Stimulated activated CD8-positive, alpha-beta memory T cell treated with anti-CD3 and anti-CD28 coated beads, Interleukin-4, amount 100 ng/mL, for 4 hours (primary cell): ENCODE measurements around the gene RNF4.
"Not testable (repeated sequence)": the region's sequence is repeated elsewhere in the genome, so short reads cannot be mapped to it uniquely, and the experiment has no call there.

Experiments used
- DNase-seq, 2 donors: peaks; one replicate each; pipeline ENCODE4 v3.0.0-alpha.2; 2020; ENCODE audit warnings: low read depth in 2 of 2, low spot score in 1 of 2

RNF4 gene

DNA sequence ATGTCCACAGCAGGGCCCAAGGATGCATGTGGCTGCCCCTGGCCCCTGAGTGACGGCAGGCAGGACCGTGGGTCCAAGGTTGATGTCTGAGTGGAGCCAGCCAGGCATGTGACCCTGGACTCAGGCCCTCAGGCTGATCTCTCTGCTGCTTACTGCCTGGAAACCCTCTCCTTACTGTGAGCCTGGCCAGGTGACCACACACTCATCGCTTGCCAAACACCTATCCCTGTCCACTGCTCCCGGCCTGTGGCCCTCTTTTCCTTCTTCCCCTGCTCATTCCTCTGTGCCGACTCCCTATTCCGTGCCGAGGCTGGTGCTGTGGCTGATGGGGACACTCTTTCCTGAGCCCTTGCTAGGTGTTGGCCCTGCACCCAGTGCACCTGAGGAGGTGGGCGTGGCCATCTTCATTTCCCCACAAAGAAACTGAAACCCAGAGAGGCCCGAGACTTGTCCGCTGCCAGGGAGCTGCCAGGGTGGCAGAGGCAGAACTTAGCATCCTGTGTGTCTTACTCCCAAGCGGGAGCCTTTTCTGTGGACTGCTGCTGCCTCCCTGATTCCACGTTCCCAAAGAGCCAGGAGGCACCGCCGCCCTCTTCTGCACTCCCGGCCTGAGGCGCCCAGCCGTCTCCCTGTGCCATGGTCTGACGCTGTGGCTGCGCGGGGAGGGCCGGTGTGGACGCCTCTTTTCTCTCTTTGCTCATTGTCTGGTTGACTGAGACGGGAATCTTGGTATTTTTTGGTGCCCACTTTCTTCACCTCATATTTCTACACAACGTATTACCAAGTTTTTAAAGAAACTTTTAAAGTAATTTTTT lies 11.2 kb upstream of the RNF4 start:
- DNase-seq: no peak

DNA sequence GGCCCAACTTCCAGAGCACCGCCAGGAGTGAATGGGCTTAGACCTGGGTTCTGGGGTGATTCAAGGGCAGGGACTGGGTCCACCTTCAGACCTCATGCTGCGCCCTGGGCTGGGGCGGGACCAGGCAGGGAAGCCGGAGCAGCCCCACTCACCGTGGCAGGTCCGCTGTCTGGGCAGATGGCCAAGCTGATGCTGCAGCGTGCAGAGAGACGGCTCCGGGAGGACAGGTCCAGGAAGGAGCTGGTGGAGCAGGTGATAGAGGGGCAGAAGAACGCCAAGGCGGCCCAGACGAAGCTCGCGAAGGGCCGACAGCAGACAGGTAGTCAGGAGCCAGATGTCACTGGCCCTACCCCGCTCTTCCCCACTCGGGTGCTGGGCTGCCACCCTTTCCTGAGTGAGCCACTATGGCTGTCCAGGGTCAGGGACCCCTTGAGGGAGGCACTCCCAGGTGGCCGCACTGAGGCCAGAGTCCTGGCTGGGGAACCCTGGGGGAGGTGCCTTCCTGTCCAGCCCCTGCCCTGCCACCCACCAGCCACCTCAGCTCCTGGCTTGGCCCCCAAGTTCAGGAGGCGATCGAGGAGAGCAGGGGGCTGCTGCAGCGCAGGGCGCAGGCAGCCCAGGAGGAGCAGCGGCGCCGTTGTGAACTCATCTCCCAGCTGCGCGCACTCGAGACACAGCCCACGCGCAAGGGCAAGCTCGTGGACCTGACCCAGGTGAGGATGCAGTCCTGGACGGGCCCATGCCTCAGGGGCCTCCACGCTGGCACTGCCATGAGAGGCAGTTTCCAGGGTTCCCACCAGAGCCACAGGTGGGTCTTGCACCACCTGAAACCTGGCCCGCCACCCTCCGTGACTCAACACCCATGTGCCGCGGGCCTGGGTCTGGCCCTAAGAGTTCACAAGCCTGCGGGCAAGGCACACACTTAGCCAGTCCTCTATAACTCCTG lies 10.1 kb upstream of the RNF4 start:
- DNase-seq: no peak

DNA sequence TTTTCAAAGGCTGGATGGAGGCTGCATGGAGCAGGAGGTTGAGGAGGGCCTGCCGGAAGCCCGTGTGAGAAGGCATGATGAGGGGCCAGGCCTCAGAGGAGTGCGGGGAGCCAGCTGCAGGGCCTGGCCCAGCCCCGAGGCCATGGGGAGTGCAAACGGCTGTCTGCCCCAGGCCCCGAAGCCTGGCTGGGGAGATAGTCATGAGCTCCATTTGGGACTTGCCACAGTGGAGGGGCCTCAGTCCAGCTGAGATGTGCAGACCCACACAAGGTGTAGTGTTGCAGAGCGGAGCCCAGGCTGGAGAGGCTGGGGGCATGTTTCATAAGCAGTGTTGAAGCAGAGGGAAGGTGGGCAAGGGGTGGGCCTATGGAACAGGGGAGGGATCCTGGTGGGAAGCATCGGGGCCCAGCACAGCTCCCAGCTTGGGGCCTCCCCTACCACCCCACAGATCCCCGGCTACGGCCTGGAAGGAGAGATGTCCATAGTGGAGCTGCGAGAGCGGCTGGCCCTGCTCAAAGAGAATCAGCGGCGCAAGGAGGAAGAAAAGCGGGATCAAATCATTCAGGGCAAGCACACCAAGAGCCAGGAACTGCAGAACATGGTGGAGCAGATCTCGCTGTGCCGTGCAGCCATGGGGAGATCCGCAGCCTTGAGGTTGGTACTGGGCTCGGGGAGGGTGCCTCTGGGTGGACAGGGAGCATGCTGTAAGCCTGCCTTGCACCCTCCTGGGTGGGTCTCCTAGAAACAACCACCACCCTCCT lies 9.1 kb upstream of the RNF4 start:
- DNase-seq: no peak

DNA sequence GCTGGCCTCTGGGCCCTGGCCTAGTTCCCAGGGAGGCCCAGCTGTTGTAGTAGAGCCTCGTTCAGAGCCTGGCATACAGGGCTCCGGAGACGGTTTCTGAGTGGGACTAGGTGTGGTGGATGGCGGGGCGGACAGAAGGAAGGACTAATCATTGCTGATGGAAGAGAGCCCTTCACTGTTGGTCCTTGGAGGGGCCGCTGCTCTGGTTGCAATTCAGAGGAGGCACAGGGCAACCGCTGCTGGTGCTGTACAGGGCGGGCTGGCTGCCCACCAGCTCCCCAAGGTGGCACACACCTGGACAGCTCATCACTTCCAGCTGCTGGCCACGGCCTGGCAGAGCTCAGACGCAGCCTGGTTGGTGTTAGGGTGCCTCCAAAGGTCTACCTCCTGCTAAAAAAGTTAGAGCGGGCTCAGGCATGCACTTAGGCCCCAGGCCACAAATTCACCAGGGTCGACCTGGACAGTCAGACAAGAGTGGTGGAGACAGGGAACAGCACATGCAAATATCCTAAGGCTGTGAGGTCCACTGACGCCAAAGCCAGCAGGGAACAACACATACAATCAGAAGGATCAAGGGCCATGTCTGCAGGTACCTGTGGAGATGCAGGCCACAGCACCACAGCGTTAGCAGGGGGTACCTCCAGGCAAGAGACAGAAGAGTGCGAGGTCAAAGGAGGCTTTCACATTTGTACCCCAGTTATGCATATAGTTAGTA lies 7.5 kb upstream of the RNF4 start:
- DNase-seq: no peak

DNA sequence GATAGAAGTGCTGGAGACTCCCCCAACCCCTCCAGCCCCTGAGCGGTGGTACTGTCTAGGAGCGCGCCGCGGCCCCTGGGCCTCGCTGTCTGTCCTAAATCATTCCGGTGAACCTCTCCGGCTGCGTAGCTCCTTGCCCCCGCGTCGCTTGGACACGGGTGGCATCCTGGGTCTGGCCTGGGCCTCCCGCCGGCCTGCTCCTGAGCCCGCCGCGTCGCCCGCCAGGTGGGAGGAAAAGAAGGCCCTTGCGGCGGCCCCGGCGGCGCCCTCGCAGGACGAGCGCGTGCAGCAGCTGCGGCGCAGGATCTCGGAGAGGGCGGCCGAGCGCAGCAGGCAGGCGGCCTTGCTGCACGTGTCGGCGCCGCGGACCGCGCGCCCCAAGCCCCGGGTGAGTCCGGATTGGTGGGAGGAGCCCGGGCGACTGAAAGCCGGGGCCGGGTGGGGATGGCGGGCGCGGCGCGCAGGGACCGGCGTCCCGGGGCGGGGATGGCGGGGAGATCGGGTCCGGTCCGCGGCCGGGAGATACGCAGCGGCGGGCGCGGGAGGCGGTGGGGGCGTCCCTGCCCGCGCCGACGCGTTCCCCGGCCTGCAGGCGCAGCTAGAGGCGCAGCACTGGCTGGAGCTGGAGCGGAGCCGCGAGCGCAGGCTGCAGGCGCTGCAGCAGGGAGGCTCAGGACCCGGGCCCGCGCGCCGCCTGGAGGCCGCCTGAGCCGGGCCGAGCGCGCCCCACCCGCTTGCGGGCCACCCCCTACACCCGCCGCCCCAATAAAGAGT lies 6.5 kb upstream of the RNF4 start:
- peak in 1 of 2 donors; percentile 37 for DNase-seq

DNA sequence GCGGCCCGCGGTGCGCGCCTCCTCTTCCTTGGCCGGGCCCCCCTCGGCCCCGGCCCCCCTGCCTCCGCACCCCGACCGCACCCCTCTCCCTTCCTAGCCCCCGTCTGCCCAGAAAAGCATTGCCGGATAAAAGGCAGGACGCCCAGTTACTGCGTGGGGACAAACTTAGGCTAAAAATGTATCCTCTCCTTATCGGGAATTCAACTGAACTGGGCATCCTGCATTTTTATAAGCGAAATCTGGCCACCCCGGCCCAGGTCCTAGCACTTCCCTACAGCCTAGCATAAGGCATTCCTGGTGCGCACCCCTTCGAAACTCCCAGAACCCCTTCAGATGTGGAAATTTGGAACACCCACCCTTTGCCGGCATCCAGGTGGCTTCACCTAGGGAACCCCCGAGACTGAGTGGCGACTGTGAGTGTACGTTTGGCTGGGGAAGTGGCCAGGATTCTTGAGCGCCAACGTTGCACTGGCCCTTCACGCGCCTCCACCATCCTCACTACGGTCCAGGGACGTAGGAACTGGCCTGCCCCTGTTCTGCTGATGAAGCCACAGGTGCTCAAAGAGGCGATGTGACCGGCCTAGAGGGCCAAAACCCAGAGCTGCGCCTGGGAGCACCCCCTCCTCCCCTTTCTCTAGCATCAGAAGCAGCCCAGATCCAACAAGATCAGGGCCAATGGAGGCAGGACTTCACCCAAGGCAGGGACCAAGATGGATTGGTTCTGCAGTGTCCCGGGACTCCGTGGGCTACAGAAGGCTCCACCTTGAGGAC lies 5.7 kb upstream of the RNF4 start:
- no peak for DNase-seq

DNA sequence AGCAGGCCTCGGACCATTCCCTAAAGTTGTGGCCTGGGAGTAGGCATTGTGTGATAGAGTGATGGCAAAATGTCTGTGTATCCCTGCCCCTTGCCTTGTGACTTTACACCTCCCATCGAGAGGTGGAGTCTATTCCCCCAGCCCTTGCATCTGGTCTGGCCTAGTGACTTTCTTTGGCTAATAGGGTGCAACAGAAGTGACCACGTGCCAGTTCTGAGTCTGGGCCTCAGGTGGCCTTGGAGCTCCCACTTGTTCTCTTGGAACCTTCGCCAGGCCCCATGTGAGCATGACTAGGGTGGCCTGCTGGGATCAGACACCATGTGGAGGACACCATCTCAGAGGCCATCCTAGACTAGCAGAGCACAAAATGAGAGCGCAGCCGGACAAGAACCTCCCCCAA lies 3.9 kb upstream of the RNF4 start:
- no peak for DNase-seq

DNA sequence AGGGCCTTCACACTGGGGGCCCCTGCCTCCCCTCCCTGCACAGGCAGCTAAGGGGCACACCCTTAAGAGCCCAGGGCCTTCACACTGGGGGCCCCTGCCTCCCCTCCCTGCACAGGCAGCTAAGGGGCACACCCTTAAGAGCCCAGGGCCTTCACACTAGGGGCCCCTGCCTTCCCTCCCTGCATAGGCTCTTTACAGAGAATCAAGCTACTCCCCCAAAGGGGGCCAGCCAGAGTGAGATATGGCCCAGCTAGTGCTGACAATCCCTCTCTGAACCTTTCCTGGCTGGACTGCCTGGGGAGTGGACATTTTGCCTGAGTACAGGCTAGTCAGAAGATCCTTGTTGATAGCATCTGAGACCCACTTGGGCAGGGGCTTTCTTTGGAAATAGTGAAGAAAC lies 3.4 kb upstream of the RNF4 start:
- DNase-seq: not testable (repeated sequence)

DNA sequence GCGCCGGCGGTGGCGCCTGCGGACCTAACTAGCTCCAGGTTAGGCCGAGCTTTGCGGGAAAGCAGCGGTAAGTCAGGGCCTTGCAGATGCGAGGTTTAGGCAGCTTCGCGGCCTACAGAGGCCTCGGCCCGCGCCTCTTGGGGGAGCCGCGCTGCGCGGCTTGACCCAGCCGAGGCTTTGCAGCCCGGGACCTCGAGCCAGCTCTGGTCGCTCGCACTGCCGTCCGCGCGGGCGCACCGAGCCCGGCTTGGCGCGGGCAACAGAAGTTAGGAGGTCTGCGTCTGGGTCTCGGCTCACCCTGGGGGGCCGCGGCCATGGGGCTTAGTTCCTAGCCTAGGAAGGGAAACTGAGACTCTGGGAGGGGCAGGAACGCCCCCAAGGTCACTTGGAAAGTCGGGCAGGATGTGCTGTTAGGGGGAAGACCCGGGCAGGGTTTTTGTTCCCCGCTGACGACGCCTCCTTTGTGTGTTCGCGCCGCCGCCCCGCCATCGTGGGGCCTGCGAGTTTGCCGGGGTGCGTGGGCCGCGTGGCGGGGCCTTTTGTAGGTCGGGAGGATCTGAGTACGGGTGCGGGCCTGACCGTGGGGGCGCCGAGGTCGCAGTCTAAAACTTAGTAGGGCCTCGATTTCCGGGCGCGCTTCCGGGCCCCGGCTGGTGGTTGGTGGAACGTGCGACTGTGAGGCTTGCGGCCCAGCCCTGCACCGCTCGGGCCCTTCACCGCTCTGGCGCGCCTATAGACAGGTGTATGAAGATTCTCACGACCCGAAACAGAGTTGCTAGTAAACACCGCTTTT lies 482 bp downstream of the RNF4 start:
- DNase-seq: peak; percentile 41 to 55

DNA sequence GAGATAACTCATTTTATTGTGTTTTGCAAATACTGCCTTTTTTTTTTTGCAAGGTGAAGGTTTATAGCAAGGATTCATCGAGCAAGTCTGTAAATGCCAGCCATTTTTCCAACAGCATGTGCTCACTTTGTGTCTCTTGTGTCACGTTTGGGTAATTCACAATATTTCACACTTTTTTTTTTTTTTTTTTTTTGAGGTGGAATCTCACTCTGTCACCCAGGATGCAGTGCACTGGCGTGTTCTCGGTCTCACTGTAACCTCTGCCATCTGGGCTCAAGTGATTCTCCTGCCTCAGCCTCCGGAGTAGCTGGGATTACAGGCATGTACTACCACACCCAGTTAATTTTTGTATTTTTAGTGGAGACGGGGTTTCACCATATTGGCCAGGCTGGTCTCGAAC lies 1.9 kb downstream of the RNF4 start:
- DNase-seq: no peak

DNA sequence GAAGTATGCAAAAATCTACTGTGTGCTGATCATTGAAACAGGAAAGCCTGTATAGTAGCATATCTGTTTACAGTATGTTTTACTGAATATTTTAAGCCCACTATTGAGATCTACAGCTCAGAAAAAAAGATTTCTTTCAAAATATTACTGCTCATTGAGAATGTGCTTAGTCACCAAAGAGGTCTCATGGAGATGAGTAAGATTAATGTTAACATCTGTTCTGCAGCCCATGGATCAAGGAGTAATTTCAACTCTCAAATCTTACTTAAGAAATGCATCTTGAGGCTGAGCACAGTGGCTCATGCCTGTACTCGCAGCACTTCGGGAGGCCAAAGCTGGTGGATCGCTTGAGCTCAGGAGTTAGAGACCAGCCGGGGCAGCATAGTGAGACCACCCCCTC lies 3.3 kb downstream of the RNF4 start:
- no peak for DNase-seq

DNA sequence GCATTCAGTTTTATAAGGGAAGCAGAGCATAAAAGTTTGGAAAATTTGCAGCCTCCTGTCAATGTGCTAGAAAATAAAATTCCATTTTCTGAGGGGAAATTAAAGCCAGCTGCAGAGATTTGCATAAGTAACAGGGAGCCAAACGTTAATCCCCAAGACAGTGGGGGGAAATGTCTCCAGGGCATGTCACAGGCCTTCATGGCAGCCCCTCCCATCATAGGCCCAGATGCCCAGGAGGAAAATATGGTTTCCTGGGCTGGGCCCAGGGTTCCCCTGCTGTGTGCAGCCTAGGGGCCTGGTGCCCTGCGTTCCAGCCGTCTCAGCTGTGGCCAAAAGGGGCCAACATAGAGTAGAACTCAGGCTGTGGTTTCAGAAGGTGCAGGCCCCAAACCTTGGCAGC lies 9.3 kb downstream of the RNF4 start:
- no peak for DNase-seq

DNA sequence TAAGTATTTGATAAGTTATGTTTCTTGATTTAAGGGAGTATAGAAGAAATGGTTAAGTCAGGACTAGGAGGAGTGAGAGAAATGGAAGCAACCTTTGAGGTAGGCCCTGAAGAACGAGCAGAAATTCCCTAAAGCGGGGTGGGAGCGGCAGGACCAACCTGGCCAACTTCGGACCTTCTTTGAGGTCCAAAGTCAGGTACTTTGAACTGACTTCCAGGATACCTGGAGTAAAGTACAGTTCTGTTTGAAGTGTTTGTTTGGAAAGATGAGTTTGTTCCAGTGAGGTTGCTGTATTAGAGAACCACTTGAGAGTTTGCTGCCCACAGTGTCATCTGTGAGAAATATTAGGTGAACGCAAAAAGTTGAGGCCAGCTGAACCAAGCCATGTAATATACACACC lies 11.7 kb downstream of the RNF4 start:
- DNase-seq: no peak

DNA sequence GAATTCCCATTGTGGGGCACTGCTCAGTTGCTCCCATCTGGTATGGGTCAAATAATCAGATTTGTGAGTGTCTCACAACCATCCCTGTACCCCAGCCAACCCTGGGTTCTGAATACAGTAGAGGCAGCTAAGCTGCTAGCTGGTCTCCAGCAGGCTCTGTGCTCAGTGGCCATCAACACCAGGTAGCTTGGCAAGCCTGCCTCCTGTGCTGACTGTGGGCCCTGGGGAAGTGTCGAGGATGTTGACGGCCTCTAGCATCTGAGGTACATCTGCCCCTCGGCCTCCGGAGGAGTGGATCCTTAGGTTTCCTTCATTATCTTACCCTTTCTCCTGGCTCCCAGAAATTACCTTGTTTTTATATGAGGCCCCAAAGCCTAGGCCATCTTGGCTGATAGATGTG lies 13.3 kb downstream of the RNF4 start:
- DNase-seq: no peak

DNA sequence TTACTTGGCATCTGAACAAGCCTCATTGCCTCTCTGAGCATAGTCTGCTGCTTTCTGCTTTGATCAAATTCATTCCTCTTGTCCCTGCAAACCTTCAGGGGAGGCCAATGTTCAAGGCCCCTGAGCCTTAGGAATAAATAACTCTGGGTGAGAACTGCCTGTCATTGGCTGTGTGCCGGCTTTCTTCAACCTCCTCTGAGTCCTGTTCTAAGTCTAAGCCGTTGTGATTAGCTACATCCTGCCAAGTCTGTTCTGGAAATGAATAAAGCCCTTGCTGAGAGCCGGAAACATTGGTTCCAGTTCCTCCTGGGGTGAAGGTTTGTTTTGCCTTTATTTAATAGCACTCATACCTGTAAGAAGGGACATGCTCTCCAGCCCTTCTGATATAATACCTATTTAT lies 13.8 kb downstream of the RNF4 start:
- no peak for DNase-seq

DNA sequence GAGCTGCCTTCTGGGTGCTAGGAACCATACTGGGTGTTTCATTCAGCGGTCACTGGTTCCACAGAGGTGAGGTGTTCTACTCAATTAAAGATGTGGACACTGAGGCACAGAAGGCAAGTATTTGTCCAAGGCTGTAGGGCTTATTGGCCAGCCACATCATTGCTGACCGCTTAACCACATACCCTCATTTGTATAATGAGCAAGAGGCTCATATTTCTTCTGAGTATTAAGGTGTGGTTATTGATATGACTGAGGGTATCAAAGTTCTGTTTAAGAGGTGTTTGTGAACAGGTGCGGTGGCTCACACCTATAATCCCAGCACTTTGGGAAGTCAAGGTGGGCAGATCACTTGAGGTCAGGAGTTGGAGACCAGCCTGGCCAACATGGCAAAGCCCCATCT lies 14.3 kb downstream of the RNF4 start:
- no peak for DNase-seq

DNA sequence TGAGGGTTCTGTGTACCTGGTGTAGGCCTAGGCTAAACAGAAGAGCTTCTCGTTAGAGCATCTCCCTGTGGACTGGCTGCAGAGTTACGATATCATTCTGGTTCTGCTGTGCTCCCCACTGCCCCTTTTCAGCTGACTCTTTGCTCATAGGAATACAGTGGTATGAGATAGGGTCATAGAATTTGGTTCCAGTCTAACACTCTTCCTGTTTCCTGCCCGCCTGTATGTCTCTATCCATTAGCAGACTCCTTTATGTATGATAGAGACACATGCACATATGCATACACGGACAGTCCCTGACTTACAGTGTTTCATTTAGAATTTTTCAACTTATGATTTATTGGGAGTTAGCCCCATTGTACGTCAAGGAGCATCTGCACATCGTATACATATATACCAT lies 15.3 kb downstream of the RNF4 start:
- DNase-seq: no peak

DNA sequence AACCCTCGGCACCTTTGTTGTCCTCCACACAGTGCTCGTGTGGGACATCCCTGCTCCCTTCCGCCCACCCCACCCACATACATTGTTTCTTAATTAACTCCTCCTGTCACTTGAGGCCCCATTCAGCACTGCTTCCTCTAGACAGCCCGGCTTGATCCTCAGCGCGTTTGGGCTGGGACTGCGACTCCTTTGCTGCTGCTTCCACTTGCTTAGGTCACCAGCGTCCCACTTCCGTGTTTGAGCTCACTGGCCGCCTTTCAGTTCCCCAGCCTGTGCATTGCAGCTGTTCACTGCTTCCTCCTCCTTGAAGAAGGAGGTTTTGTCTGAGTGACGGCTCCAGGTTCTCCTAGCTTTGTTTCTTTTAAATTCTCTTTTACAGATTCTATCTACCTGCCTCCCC lies 16.1 kb downstream of the RNF4 start:
- peak; percentile 28 to 29 for DNase-seq

DNA sequence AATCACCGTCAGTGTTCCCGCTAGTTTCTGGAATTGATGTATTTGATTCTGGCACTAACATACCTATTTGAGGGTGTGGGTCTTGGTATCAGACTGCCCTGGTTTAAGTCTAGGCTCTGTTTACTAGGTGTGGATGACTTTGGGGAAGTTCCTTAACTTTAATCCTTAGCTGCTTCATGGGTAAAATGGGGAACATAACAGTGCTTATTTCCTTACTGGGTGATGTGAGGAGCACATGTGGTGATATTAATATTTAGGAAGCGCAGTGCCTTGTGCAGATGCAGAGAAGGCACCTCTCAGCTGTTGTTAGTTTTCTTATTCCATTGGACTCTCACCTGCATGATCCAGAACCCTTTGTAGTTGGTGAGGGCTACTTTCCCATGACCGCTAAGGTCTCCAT lies 17.1 kb downstream of the RNF4 start:
- DNase-seq: no peak
